HEK293 (cell line): ENCODE results near the gene DYNLRB1.

Experiments
- ELK4 ChIP-seq: IDR thresholded peaks from 2 replicates; pipeline ENCODE4 v1.6.1; 2011; ENCODE audit warnings: mild to moderate bottlenecking, low read depth, low read length, borderline replicate concordance
- KLF9 ChIP-seq: fragments of 450-650 bp; formaldehyde crosslinking; IDR thresholded peaks from 2 replicates; pipeline ENCODE4 v1.5.1; 2016; ENCODE audit warnings: missing biosample characterization, missing genetic modification characterization, low read depth
- OSR2 ChIP-seq: fragments of 450-650 bp; formaldehyde crosslinking; IDR thresholded peaks from 2 replicates; pipeline ENCODE4 v1.5.1; 2016; ENCODE audit warnings: missing biosample characterization, missing genetic modification characterization
- PBX3 ChIP-seq: sonication (generic); formaldehyde crosslinking; IDR thresholded peaks from 2 replicates; pipeline ENCODE4 v1.8.1; 2022; ENCODE audit warnings: mild to moderate bottlenecking, moderate library complexity, missing genetic modification reagents
- PRDM10 ChIP-seq: fragments of 450-650 bp; formaldehyde crosslinking; IDR thresholded peaks from 2 replicates; pipeline ENCODE4 v1.5.1; 2016; ENCODE audit warnings: missing biosample characterization, missing genetic modification characterization
- TCF7L2 ChIP-seq: IDR thresholded peaks from 2 replicates; pipeline ENCODE4 v1.6.1; 2011; ENCODE audit warnings: low read depth, mild to moderate bottlenecking, inconsistent platforms, low read length, moderate library complexity, borderline replicate concordance
- ZBTB10 ChIP-seq: fragments of 450-650 bp; formaldehyde crosslinking; IDR thresholded peaks from 2 replicates; pipeline ENCODE4 v1.5.1; 2016; ENCODE audit warnings: missing biosample characterization, missing genetic modification characterization
- ZBTB17 ChIP-seq: fragments of 450-650 bp; formaldehyde crosslinking; IDR thresholded peaks from 2 replicates; pipeline ENCODE4 v1.5.1; 2016; ENCODE audit warnings: missing biosample characterization, missing genetic modification characterization
- ZBTB20 ChIP-seq: fragments of 450-650 bp; formaldehyde crosslinking; IDR thresholded peaks from 2 replicates; pipeline ENCODE4 v1.5.1; 2016; ENCODE audit warnings: missing biosample characterization, missing genetic modification characterization
- ZFP3 ChIP-seq: fragments of 450-650 bp; formaldehyde crosslinking; IDR thresholded peaks from 2 replicates; pipeline ENCODE4 v1.5.1; 2016; ENCODE audit warnings: low read depth, missing biosample characterization, missing genetic modification characterization
- ZNF146 ChIP-seq: fragments of 450-650 bp; formaldehyde crosslinking; IDR thresholded peaks from 2 replicates; pipeline ENCODE4 v1.5.1; 2016; ENCODE audit warnings: missing biosample characterization, missing genetic modification characterization
- ZNF184 ChIP-seq: fragments of 450-650 bp; IDR thresholded peaks from 2 replicates; pipeline ENCODE4 v1.5.1; 2018; ENCODE audit warnings: missing biosample characterization, mild to moderate bottlenecking, missing genetic modification characterization
- ZNF2 ChIP-seq: fragments of 450-650 bp; formaldehyde crosslinking; IDR thresholded peaks from 2 replicates; pipeline ENCODE4 v1.5.1; 2016; ENCODE audit warnings: missing biosample characterization, missing genetic modification characterization
- ZNF23 ChIP-seq: fragments of 450-650 bp; formaldehyde crosslinking; IDR thresholded peaks from 2 replicates; pipeline ENCODE4 v1.5.1; 2016; ENCODE audit warnings: missing biosample characterization, missing genetic modification characterization, borderline replicate concordance
- ZNF266 ChIP-seq: fragments of 450-650 bp; formaldehyde crosslinking; IDR thresholded peaks from 2 replicates; pipeline ENCODE4 v1.5.1; 2016; ENCODE audit warnings: missing biosample characterization, missing genetic modification characterization, low read depth
- ZNF354C ChIP-seq: fragments of 450-650 bp; formaldehyde crosslinking; IDR thresholded peaks from 2 replicates; pipeline ENCODE4 v1.5.1; 2016; ENCODE audit warnings: missing biosample characterization, missing genetic modification characterization, low read depth, borderline replicate concordance
- ZNF510 ChIP-seq: fragments of 450-650 bp; formaldehyde crosslinking; IDR thresholded peaks from 2 replicates; pipeline ENCODE4 v1.5.1; 2018; ENCODE audit warnings: mild to moderate bottlenecking, missing genetic modification characterization, missing biosample characterization; ENCODE audit not compliant: insufficient replicate concordance
- ZNF701 ChIP-seq: fragments of 450-650 bp; formaldehyde crosslinking; IDR thresholded peaks from 2 replicates; pipeline ENCODE4 v1.5.1; 2016; ENCODE audit warnings: missing biosample characterization, missing genetic modification characterization
- ZNF76 ChIP-seq: fragments of 450-650 bp; formaldehyde crosslinking; IDR thresholded peaks from 2 replicates; pipeline ENCODE4; 2016; ENCODE audit warnings: low read depth, missing biosample characterization, missing genetic modification characterization, borderline replicate concordance
- ZNF791 ChIP-seq: fragments of 450-650 bp; formaldehyde crosslinking; IDR thresholded peaks from 2 replicates; pipeline ENCODE4 v1.5.1; 2016; ENCODE audit warnings: missing biosample characterization, missing genetic modification characterization
- ZSCAN18 ChIP-seq: fragments of 450-650 bp; formaldehyde crosslinking; IDR thresholded peaks from 2 replicates; pipeline ENCODE4 v1.5.1; 2016; ENCODE audit warnings: missing biosample characterization, missing genetic modification characterization
- TF ChIP-seq, protein P1 (sequence below): fragments of 450-650 bp; formaldehyde crosslinking; IDR thresholded peaks from 2 replicates; pipeline ENCODE4 v1.5.1; 2016; ENCODE audit warnings: missing biosample characterization, missing genetic modification characterization
- TF ChIP-seq, protein P2 (sequence below): fragments of 450-650 bp; formaldehyde crosslinking; IDR thresholded peaks from 2 replicates; pipeline ENCODE4 v1.5.1; 2016; ENCODE audit warnings: missing biosample characterization, missing genetic modification characterization

DYNLRB1 gene

DNA sequence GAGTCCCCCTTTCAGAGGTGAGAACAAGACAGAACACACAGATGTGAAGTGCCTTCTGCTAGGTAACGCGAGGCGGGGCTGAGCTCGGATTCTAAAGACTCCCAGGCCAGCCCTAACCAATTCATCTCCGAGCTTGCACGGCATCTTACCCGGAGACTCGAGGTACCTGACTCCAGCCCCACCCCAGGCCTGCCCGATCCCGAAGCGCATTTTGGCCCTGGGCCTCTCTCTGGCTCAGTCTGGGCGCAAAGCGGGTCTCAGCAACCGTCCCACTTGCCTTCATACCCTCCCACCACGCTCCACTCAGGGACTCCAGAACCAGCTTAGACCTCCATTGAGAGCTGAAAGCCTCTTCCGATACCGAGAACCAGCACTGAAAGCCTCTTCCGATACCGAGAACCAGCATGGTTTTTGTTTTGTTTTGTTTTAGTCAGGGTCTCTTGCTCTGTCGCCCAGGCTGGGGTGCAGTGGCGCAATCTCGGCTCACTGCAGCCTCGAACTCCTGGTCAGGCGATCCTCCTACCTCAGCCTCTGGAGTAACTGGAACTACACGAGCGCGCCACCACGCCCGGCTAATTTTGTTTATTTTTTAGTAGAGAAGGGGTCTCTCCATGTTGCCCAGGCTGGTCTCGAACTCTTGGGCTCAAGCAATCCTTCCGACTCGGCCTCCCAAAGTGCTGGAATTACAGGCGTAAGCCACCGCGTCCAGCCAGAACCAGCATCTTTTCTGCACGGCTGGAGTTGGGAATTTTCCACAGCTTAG lies 557 bp upstream of the DYNLRB1 start (continued):
- TF ChIP-seq ZNF266 (tag by site-specific recombination) (no peak), PBX3 (no peak), ZNF76 (tag by site-specific recombination) (peak; percentile 67), ZBTB20 (peak; percentile 94), ZSCAN18 (no peak), KLF9 (tag by site-specific recombination) (no peak), ELK4 (no peak), ZFP3 (tag by site-specific recombination) (no peak), OSR2 (0 out of 2 replicates have a peak, but pooled peaks have one; percentile 3), TCF7L2 (no peak), ZNF701 (tag by site-specific recombination) (no peak), ZNF146 (tag by site-specific recombination) (no peak), ZBTB10 (tag by site-specific recombination) (no peak; the same call in none of the 2 replicates), ZNF354C (tag by site-specific recombination) (no peak), ZNF23 (tag by site-specific recombination) (no peak), ZNF184 (tag by site-specific recombination) (no peak), ZBTB17 (tag by site-specific recombination) (peak; percentile 97), ZNF2 (0 out of 2 replicates have a peak, but pooled peaks have one; percentile 41), PRDM10 (tag by site-specific recombination) (peak; percentile 75), ZNF510 (tag by site-specific recombination) (no peak), ZNF791 (no peak)
- TF ChIP-seq, protein P1, sequence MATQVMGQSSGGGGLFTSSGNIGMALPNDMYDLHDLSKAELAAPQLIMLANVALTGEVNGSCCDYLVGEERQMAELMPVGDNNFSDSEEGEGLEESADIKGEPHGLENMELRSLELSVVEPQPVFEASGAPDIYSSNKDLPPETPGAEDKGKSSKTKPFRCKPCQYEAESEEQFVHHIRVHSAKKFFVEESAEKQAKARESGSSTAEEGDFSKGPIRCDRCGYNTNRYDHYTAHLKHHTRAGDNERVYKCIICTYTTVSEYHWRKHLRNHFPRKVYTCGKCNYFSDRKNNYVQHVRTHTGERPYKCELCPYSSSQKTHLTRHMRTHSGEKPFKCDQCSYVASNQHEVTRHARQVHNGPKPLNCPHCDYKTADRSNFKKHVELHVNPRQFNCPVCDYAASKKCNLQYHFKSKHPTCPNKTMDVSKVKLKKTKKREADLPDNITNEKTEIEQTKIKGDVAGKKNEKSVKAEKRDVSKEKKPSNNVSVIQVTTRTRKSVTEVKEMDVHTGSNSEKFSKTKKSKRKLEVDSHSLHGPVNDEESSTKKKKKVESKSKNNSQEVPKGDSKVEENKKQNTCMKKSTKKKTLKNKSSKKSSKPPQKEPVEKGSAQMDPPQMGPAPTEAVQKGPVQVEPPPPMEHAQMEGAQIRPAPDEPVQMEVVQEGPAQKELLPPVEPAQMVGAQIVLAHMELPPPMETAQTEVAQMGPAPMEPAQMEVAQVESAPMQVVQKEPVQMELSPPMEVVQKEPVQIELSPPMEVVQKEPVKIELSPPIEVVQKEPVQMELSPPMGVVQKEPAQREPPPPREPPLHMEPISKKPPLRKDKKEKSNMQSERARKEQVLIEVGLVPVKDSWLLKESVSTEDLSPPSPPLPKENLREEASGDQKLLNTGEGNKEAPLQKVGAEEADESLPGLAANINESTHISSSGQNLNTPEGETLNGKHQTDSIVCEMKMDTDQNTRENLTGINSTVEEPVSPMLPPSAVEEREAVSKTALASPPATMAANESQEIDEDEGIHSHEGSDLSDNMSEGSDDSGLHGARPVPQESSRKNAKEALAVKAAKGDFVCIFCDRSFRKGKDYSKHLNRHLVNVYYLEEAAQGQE = no peak; the same call in 1 of the 2 replicates
- TF ChIP-seq, protein P2, sequence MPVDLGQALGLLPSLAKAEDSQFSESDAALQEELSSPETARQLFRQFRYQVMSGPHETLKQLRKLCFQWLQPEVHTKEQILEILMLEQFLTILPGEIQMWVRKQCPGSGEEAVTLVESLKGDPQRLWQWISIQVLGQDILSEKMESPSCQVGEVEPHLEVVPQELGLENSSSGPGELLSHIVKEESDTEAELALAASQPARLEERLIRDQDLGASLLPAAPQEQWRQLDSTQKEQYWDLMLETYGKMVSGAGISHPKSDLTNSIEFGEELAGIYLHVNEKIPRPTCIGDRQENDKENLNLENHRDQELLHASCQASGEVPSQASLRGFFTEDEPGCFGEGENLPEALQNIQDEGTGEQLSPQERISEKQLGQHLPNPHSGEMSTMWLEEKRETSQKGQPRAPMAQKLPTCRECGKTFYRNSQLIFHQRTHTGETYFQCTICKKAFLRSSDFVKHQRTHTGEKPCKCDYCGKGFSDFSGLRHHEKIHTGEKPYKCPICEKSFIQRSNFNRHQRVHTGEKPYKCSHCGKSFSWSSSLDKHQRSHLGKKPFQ (tag by site-specific recombination) = peak; percentile 97
